GM12873 (cell line): Measurements from ENCODE around the gene IGF2BP3.

Experiments
- TF ChIP-seq, protein P1 (sequence below): IDR thresholded peaks from 2 replicates; pipeline ENCODE4 v1.5.1; 2012; ENCODE audit warnings: low read depth, mild to moderate bottlenecking, moderate library complexity, low read length, control low read depth; ENCODE audit not compliant: insufficient read depth; ENCODE audit errors: missing control alignments

Gene IGF2BP3

DNA sequence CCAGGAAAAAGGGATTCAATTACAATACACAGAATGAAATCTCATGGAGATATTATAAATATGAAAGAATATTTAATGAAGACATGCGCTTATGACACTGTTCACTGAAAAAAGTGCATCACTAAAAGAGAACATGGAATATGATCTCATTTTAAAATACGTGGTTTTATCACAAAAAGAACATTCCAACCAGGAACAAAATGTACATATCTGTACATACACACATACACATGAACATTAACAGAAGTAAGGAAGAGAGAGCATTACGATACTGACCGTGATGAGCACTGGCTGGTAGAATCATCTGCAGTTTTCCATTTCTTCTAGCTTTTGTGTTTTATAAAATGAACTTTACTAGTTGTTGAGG lies 39.4 kb downstream of the IGF2BP3 start:
- TF ChIP-seq, protein P1, sequence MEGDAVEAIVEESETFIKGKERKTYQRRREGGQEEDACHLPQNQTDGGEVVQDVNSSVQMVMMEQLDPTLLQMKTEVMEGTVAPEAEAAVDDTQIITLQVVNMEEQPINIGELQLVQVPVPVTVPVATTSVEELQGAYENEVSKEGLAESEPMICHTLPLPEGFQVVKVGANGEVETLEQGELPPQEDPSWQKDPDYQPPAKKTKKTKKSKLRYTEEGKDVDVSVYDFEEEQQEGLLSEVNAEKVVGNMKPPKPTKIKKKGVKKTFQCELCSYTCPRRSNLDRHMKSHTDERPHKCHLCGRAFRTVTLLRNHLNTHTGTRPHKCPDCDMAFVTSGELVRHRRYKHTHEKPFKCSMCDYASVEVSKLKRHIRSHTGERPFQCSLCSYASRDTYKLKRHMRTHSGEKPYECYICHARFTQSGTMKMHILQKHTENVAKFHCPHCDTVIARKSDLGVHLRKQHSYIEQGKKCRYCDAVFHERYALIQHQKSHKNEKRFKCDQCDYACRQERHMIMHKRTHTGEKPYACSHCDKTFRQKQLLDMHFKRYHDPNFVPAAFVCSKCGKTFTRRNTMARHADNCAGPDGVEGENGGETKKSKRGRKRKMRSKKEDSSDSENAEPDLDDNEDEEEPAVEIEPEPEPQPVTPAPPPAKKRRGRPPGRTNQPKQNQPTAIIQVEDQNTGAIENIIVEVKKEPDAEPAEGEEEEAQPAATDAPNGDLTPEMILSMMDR = no peak

- TF ChIP-seq, protein P1 = no peak
Measured at GRCh38 chr7:23426876-23427275, 43.4 kb downstream of the IGF2BP3 start.

GRCh38 chr7:23422909-23423308 lies 47.4 kb downstream of the IGF2BP3 start:
- TF ChIP-seq, protein P1 = no peak

DNA sequence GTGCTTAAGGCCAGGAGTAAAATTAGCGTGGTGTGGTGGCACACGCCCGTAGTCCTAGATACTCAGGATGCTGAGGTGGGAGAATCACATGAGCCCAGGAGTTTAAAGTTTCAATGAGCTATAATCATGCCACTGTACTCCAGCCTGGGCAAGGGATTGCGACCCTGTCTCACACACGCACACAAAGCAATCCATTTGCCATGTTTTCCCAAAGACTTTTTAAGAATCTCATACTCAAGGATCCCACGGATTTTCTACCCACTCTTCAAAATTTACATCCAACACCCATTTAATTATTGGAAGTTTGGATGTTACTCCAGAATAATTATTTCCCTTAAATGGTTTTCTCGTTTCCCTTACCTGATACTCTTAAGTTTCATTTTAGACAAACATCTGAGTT lies 47.9 kb downstream of the IGF2BP3 start:
- TF ChIP-seq, protein P1 = no peak

DNA sequence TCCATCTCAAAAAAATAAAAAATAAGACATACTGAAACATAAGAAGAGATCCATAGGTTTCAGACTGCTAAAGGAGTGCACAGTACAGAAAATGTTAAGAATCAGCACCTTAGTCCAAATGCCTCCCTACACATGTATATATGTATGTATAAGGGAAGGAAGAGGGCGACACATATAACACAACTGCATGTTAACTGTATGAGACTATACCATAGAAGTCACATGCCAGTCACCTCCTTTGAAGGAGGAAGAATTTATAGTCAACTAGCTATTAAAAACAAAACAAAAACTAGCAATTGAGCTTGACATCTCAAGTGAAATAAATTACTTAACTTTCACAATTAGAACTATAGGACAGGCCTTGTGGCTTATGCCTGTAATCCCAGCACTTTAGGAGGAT lies 50.4 kb downstream of the IGF2BP3 start:
- TF ChIP-seq, protein P1 = no peak

GRCh38 chr7:23419160-23419559 lies 51.1 kb downstream of the IGF2BP3 start:
- TF ChIP-seq, protein P1 = no peak

GRCh38 chr7:23418046-23418445 lies 52.2 kb downstream of the IGF2BP3 start:
- TF ChIP-seq, protein P1 = no peak
